ENCODE data around the gene BTBD19.
"Not testable (repeated sequence)": the region's sequence is repeated elsewhere in the genome, so short reads cannot be mapped to it uniquely, and the experiment has no call there.

The BTBD19 gene

GRCh38 chr1:44788120-44788860 is 20.0 kb upstream of the BTBD19 start, which contains the start of gene BEST4:
BEST4 (minus strand) TSS chr1:44788170; CDS start chr1:44787705, 465 bp downstream.
- DNase-seq = no peak

DNA sequence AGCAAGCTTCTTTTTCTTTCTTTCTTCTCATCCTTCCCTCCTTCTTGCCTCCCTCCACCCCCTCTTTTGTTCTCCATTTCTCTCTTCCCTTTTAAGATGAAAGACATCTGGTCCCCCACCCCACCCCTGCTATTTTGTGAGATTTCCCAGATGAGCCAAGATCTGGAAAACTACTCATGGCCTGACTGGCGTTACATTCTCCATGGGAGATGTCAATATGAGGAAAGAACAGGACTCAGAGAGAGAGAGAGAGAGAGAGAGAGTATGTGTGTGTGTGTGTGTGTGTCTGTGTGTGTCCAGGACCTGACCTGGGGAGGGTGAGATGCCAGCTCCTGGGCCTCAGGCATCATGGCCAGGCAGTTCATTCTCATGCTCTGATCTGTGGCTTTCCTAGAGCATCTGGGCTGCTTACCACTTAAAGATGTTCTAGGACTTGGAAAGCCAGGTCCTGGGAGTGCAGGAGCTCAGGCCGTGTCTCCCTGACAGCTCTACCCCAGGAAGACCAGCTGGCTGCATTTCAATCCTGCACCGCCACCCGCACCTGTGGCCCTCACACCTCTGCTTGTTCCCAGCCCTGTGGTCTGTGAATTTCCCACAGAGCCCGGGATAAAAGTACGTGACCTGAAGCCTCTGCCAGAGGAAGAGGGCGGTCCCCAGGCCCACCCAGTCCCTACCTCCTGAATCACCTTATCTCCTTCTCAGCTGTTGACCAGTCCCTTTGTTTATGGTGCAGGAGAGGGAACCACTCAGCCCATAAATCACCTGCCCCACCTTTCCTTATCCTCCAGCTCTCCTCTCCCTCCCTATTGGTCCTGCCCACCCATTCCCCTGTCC is 17.1 kb upstream of the BTBD19 start:
- DNase-seq = no peak

DNA sequence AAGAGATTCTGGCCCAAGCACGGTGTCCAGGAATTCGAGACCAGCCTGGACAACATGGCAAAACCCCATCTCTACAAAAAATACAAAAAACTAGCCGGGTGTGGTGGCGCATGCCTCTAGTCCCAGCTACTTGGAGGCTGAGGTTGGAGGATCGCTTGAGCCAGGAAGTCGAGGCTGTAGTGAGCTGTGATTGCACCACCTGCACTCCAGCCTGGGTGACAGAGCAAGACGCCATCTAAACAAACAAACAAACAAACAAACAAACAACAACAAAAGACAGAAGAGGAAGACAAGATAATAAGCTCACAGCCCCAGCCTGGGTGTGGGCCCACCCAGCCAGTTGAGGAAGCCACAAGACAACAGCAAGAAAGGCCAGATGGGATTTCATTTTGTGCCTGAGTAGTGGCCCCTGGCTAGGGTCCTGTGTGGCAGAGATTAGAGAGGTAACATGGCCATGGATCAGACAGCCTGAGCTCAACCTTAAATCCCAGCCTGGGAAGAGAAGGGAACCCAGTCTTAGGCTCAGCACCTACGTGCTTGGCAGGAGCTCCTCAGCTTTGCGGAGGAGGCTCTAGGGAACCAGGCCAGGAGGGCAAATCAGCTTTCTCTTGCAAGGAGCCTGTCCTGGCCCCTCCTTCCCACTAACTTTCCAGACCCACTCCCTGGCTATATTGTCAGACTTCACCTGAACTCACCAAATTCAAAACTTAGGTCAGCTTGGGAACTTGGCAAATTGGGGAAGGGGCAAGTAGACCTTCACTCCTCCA is 15.4 kb upstream of the BTBD19 start:
- no peak for DNase-seq

- not testable (repeated sequence) for DNase-seq
Measured at GRCh38 chr1:44797886-44798285, 10.4 kb upstream of the BTBD19 start.

DNA sequence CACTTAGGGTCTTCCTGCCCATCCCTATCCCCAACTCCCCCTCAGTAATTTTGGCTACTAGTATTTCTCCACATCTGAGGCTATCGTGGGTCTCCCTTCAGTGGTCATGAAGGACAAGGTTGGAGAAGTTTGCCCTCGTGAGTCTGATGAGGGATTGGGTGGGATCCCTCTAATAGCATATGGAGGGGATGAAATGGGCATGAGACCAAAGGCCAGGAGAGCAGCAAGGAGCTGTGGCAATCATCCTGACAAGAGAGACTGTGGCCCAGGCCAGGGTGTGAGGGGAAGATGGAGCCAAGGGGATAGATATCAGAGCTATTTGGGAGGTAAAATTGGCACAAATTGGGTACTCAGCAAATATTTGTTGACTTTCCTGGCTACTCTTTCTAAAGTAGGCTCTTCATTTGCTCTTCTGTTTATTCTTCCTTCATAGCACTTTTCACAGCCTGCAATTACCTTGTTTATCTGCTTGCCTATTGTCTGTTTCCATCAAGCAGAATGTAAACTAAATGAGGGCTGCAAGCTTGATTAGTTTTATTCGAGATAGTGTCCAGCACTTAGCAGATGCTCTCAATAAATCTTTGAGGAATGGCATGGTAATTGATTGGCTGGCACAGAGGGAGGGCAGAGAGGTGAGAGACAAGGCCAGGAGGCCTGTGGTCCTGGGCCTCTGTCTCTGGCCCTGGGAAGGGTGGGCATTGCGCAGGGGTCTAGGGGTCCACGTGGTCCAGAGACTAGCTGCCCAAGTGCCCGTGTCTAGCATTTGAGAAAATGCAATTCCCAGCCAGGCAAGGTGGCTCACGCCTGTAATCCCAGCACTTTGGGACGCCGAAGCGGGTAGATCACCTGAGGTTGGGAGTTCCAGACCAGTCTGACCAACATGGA is 9.6 kb upstream of the BTBD19 start:
- DNase-seq = no peak

- peak; percentile 94 to 98 (median 97) for DNase-seq
Measured at GRCh38 chr1:44799770-44800584, 8.3 kb upstream of the BTBD19 start, which contains the start of gene PLK3. PLK3 (plus strand) TSS chr1:44800377; CDS start chr1:44800464, 87 bp downstream.

DNA sequence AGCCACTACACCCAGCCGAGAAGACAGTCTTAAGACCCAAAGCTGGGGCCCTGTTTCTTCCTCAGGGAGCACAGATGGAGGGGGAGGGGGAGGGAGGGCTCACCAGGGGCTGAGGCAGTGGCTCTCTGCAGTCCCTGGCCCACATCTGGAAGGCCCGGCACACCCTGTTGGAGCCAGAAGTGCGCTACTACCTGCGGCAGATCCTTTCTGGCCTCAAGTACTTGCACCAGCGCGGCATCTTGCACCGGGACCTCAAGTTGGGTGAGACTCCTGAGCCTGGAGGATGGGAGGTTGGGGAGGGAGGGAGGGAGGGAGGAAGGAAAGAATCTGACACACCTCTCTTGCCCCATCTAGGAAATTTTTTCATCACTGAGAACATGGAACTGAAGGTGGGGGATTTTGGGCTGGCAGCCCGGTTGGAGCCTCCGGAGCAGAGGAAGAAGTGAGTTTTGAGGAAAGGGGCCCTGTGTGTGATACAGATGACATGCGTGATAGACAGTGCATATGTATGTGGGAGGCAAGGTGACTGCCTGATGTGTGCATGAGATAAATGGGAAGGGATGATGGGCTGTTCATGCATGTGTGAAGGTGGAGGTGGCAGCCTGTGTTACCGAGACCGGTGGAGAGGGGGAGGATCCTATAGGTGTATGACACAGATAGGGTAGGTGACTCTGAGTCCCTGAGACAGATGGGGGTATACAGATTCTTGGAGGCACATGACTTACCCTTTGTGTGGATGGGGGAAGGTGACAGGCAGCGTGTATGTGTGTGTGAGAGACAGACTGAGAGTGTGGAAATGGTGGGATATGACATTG is 6.6 kb upstream of the BTBD19 start:
- no peak for DNase-seq

- no peak for DNase-seq
Measured at GRCh38 chr1:44802306-44803061, 5.8 kb upstream of the BTBD19 start.

GRCh38 chr1:44803062-44803311 is 5.3 kb upstream of the BTBD19 start:
- no peak for DNase-seq

GRCh38 chr1:44803312-44804095 is 4.8 kb upstream of the BTBD19 start:
- no peak for DNase-seq

- DNase-seq = no peak
Measured at GRCh38 chr1:44805311-44806024, 2.9 kb upstream of the BTBD19 start.

DNA sequence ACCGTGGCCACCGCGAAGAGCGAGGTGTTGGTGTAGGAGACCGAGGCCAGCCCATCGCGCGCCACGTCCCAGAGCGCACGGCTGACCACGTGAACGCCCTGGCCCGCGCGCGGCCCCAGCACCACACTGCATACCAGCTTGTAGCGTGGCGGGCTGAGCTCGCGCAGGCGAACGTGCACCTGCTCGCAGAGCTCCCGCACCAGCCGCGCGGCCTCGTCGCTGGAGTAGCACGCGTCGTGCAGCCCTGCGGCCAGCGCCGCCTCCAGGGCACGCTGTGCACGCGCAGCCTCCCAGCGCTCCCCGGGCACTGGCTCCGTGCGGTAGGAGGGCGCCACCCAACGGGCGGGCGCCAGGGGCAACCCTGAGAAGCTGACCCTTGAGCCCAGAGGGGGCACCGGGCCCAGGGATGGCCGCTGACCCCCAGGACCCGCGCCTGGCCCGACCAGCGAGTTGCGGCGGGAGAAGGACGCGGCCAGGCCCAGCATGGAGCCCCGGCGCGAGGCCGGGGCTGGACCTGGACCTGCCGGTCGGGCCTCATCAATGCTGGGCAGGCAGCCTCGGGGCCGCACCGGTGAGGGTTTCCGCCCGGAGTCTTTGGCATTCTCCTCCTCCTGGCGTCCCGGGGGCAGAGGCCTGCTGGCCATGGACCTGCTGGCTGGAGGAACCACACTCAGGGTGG is 2.2 kb upstream of the BTBD19 start:
- no peak for DNase-seq

GRCh38 chr1:44806704-44807363 is 1.5 kb upstream of the BTBD19 start, which contains the start of gene DYNLT4:
DYNLT4 (minus strand) TSS chr1:44807351; CDS start chr1:44806668, 683 bp downstream.
- DNase-seq = no peak

DNA sequence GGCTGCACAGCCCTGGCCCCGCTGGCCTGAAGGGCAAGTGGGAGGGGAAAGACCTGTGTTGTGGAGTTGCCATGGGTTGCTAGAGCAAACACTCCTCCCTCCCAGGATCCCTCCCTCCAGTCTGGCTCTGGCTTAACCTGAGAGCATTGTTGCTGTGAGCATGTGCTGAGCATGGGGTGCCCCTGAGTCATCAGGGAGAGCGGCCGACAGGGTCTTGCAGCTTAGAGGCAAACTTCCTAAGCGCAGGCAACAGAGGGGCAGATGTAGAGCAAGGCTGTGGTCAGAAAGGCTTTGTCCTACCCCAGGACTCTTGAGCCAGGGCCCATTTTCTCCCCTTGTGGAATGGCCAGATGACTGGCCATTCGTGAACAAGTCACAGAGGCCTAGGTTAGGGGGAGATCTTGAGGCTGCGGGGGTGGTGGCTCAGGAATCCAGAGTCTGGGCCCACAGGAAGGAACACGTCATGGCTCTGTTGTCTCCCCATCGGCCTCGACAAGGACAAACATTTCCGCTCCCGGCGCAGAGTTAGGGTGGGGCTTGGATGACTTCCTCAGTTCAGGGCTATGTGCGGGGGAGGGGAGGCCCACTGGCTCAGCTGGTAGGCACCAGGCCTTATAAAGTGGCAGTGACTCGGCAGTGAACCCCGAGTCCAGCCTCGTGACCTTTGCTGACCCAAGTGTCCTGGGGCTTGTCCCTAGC is 810 bp upstream of the BTBD19 start:
- peak; percentile 51 to 87 (median 68) for DNase-seq

DNA sequence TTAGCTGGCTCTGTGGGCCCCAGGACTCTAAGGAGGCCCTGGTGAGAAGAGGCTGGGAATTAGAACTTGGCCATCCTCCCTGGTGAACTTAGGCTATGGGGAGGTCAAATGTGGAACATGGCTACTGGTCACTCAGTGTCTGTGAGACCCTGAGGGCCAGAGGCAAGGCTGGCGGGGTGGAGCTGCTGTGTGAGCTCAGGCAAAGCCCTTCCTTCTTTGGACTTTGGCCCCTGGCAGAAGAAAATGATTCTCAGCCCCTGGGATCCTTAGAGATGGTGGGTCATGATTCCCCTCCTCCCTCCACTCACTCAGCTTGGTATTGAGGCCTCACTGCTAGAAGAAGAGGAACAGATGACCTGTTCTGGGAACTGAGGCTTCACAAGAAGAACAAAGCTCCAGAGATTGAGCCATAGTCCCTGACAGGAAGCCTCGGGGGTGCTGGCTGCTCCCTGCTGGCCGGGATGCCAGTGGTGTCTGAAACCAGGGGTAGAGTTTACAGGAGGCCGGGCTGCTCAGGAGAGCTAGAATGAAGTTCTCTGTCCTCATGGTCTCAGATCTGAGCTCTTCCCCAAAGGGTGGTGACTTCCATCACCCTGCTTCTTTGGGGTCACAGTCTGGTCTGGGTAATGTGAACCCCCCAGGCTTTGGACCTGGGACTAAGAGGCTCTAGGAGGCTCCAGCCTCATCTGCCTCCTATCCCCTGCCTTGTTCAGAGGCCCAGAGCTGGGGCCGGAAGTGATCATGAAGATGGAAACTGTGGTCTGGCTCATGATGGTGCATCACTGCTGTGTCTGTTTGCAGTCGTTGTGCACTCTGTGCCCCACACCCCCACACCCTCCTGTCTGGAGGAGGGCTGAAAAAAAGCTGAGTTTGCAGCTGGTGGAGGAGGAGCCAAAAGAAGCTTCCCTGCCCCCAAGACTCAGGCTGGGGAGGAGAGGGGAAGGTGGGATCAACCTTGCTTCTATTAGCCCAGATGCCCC is 905 bp downstream of the BTBD19 start:
- peak; percentile 60 to 84 (median 70) for DNase-seq

Data from activated CD4-positive, CD25-positive, alpha-beta regulatory T cell (primary cell).